NCI-H69 (cell line): Measurements from ENCODE around the gene FHL2.

Source experiments
- DNase-seq: peaks from one replicate; lab custom pipeline; 2025; lab: John Stamatoyannopoulos, UW

Gene FHL2

GRCh38 chr2:105422801-105423200 is 23.9 kb upstream of the FHL2 start:
- no peak for DNase-seq

GRCh38 chr2:105421053-105421452 is 22.2 kb upstream of the FHL2 start:
- DNase-seq = no peak

GRCh38 chr2:105418522-105418921 is 19.7 kb upstream of the FHL2 start:
- no peak for DNase-seq

- DNase-seq = no peak
These were observed 19.1 kb upstream of the FHL2 start for GRCh38 chr2:105417857-105418436.

- no peak for DNase-seq
These were observed 17.3 kb upstream of the FHL2 start for GRCh38 chr2:105416156-105416555.

- no peak for DNase-seq
These were observed 16.2 kb upstream of the FHL2 start for GRCh38 chr2:105415007-105415406.

GRCh38 chr2:105413206-105413605 is 14.4 kb upstream of the FHL2 start:
- no peak for DNase-seq

- no peak for DNase-seq
These were observed 13.7 kb upstream of the FHL2 start for GRCh38 chr2:105412584-105412983.

GRCh38 chr2:105411720-105412407 is 13.0 kb upstream of the FHL2 start:
- no peak for DNase-seq

GRCh38 chr2:105410554-105410953 is 11.7 kb upstream of the FHL2 start:
- no peak for DNase-seq

- DNase-seq = no peak
These were observed 10.9 kb upstream of the FHL2 start for GRCh38 chr2:105409717-105410116.

GRCh38 chr2:105407946-105408743 is 9.3 kb upstream of the FHL2 start:
- DNase-seq = no peak

- DNase-seq = no peak
These were observed 7.4 kb upstream of the FHL2 start for GRCh38 chr2:105406221-105406620.

- DNase-seq = no peak
These were observed 6.4 kb upstream of the FHL2 start for GRCh38 chr2:105405291-105405690.

GRCh38 chr2:105404736-105405135 is 5.9 kb upstream of the FHL2 start:
- no peak for DNase-seq

- peak; percentile 47 for DNase-seq
These were observed 5.2 kb upstream of the FHL2 start for GRCh38 chr2:105403783-105404698.

GRCh38 chr2:105403241-105403782 is 4.5 kb upstream of the FHL2 start:
- DNase-seq = peak; percentile 2

GRCh38 chr2:105402809-105403208 is 4.0 kb upstream of the FHL2 start:
- no peak for DNase-seq

- DNase-seq = no peak
These were observed 3.0 kb upstream of the FHL2 start for GRCh38 chr2:105401867-105402266.

GRCh38 chr2:105400138-105400540 is 1.3 kb upstream of the FHL2 start:
- DNase-seq = no peak

GRCh38 chr2:105399207-105399861 is 483 bp upstream of the FHL2 start:
- DNase-seq = no peak
